Measurements from ENCODE around the gene PTGES2.

The PTGES2 gene

DNA sequence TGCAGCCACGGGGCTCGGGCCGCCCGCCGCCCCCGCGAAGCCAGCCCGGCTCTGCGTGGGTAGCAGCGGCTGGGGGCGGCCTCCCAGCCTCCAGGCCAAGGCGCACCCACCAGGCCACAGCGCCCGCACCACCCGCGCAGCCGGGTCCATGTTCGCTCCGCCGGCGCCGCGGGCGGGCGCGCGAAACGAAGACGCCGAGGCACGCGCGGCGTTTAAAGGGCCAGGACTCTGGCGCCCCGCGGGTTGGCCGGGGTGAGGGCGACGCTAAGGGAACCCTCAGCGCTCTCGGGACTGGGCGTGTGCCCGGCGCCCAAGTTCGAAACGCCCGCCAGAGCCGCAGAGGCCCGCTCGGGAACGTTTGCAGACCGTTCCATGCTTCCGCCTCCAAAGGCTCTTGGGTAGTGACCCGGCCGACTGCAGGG lies at the start of gene PTGES2:
TSS of gene PTGES2 (minus strand) at position 162 of the 422 bp plus-strand sequence. CDS start at position 150, 12 bp downstream.
- DNase-seq (ENCODE audit: low read depth in 3 of 3): peak; percentile 55 to 75 (median 56)

GRCh38 chr9:128175726-128176125 lies 48.2 kb upstream of the PTGES2 start:
- no peak for DNase-seq (ENCODE audit: low read depth in 3 of 3)

DNA sequence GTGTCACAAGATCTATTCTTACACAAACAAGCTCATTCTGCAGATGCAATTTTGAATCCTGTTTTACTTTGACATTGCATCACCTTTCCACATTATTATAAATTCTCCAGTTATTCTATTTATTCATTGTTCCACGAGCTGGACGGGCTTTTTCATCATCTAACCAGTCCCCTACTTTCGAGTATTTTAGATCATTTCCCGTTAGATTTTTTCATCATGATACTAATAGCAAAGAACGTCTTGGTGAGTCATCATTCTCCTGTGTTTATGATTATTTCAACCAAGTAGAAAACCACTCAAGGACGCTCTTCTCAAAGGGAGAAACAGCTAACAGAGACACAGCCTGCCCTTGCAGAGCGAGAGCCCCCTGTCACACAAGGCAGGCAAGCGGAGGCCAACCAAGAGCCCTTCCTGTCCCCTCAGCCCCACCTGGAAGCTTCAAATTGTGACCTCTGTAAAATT lies 47.6 kb upstream of the PTGES2 start:
- DNase-seq (ENCODE audit: low read depth in 3 of 3): no peak

GRCh38 chr9:128174062-128174461 lies 46.5 kb upstream of the PTGES2 start:
- no peak for DNase-seq (ENCODE audit: low read depth in 3 of 3)

- DNase-seq (ENCODE audit: low read depth in 3 of 3): no peak
These were observed 42.4 kb upstream of the PTGES2 start for GRCh38 chr9:128169925-128170324.

DNA sequence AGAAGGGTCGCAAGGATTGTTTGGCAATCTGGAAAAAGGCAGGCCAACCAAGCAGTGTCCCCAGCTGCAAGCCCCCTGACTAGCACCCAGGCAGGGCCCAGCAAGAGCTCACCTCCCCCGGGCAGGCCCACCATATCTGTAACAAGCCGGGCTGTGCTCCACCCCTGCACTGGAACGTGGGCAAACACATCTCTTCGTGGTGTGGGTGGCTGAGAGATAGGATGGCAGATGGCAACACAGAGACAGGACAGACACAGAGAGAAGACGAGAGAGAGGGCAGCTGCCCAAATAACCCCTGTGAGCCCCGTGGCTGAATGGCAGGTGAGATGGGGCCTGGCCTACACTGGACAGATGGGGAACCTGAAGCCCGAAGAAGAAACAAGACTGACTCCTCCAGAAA lies 42.0 kb upstream of the PTGES2 start:
- no peak for DNase-seq (ENCODE audit: low read depth in 3 of 3)

- no peak for DNase-seq (ENCODE audit: low read depth in 3 of 3)
These were observed 41.3 kb upstream of the PTGES2 start for GRCh38 chr9:128168731-128169308.

GRCh38 chr9:128167209-128167608 lies 39.7 kb upstream of the PTGES2 start:
- DNase-seq (ENCODE audit: low read depth in 3 of 3): no peak

GRCh38 chr9:128166169-128166568 lies 38.6 kb upstream of the PTGES2 start:
- DNase-seq (ENCODE audit: low read depth in 3 of 3): no peak

DNA sequence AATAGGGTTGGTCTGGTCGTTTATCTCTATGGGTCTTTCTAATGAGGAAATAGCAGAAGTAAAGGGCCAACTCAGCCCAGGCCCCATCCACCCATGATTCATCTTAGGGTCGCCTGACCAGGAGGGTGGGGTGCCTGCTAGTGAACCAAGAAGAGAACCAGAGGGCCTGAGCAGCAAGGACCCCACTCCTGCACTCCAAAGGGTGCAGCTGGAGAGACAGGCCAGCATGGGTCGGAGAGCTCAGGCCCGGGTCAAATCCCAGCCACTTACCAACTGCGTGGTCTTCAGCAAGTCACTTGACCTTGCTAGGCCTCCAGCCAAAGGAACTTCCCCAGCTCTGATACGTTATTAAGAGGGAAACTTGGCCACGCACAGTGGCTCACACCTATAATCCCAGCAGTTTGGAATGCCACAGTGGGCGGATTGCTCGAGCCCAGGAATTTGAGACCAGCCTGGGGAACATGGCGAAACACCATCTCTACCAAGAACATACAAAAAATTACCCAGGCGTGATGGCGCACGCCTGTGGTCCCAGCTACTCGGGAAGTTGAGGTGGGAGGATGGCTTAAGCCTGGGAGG lies 36.9 kb upstream of the PTGES2 start:
- no peak for DNase-seq (ENCODE audit: low read depth in 3 of 3)

- no peak for DNase-seq (ENCODE audit: low read depth in 3 of 3)
These were observed 36.2 kb upstream of the PTGES2 start for GRCh38 chr9:128163523-128164306.

- no peak for DNase-seq (ENCODE audit: low read depth in 3 of 3)
These were observed 35.5 kb upstream of the PTGES2 start for GRCh38 chr9:128163027-128163515.

DNA sequence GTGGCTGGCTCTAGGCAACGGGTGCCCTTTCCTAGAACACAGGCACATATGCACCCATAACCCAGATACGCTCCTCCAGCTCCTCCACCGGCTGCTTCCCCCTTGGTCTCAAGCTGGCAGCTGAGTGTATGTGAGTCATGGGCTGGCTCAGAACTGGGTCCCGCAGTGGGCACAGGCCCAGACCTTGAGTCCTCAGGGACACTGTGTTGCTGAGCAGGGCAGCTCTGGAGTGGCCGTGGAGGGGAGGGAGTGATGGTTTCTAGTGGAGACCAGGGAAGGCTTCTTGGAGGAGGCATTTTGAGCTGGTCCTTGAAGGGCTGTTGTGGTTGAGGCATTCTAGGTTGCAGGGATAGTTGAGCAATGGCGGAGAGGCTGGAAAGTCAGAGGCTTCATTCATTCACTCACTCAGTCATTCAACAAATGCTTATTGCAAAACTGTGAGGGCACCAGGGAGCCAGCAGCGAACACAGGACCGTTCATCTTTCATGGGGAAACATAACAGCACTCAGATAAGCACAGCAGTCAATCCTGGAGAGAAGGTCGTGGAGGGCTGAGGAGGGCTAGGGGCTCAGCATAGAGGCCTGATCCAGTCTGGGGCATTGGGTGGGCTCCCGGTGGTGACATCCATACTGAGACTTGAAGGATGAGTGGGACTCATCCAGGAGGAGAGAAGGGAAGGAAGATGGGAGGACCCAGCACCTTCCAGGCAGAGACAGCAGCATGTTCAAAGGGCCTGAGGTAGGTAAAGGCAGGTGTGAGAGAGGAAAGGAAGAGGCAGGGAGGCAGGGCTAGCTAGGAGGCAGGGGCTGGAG lies 34.9 kb upstream of the PTGES2 start:
- no peak for DNase-seq (ENCODE audit: low read depth in 3 of 3)

DNA sequence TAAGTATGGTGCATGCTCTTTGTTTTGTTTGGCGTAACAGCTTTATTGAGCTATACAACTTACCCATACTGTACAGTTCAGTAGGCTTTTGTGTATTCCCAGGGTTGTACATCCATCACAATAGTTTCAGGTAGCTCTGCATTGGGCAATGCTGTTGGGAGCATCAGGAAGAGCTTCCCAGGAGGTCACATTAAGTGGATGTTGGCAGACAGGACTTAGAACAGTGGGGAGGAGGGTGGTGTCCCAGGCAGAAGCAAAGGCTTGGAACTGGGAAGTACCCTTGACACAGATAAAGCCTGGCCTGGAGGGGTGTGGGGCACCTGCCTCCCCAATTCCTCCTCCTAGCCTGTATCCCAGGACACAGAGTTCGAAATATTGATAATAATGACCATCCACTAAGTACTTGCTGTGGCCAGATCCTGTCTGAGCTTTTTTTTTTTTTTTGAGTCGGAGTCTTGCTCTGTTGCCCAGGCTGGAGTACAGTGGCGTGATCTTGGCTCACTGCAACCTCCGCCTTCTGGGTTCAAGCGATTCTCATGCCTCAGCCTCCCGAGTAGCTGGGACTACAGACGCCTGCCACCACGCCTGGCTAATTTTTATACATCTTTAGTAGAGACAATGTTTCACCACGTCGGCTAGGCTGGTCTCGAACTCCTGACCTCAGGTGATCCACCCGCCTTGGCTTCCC lies 33.8 kb upstream of the PTGES2 start:
- DNase-seq (ENCODE audit: low read depth in 3 of 3): no peak

DNA sequence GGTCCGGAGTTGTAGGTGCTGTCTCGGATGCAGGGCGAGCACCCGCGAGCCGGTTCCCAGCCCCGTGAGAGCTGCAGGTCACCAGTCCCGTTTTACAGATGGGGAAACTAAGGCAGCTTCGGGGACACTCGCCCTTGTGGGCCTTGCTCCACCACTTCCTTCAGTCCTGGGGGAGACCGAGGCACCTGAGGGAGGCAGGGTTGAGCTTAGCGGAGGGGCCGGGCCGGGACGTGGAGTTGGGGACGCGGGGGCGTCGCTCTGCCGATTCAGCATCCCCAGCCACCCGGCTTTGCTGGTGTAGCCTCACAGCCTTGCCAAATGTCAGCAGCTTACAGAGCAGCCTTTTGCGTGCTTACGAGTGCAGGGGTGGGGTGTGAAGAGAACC lies 33.1 kb upstream of the PTGES2 start:
- DNase-seq (ENCODE audit: low read depth in 3 of 3): peak in 2 of 3 donors; percentile 33 to 53

GRCh38 chr9:128159784-128160602 lies 32.5 kb upstream of the PTGES2 start, which contains the start of gene BBLN:
Gene BBLN, plus strand, starts transcription at chr9:128160265. Its CDS starts 143 bp downstream, at chr9:128160408.
- DNase-seq (ENCODE audit: low read depth in 3 of 3): peak; percentile 88 to 97 (median 89)

GRCh38 chr9:128159522-128159783 lies 31.9 kb upstream of the PTGES2 start:
- peak in 2 of 3 donors; percentile 21 to 37 for DNase-seq (ENCODE audit: low read depth in 3 of 3)

- no peak for DNase-seq (ENCODE audit: low read depth in 3 of 3)
These were observed 28.4 kb upstream of the PTGES2 start for GRCh38 chr9:128155736-128156500.

DNA sequence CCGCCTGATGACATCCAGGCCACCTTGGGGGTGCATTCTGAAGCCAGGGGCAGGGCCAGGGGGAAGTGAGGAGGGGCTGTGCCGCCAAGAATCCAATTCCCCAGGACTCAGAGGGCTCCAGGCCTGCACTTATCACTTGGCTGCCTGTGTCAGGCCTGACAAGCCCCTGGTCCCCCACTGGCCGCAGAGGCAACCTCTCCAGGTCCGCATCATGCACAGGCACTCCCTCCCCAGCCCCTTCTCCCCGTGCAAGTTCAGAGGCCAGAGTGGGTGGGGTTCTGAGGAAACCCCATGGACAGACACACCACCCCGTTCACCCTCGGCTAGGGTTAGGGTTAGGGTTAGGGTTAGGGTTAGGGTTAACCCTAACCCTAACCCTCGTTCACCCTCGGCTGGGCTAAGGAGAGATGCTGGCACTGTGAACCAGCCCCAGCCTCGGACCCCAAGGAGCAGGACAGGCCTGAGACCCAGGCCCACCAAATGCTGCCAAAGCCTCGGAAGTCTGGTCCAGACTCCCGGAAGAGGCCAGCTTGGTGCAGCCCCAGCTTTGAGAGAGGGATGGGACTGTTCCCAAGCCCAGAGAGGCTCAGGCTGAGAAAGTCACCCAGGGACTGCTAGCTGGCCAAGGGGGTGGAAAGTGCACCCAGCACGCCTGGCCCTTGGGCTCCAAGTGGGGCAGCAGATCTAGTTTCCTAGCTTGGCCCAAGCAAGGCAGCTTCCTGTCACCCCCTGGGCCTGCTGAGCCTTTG lies 26.6 kb upstream of the PTGES2 start:
- no peak for DNase-seq (ENCODE audit: low read depth in 3 of 3)

All from stimulated activated CD4-positive, alpha-beta T cell treated with anti-CD3 and anti-CD28 coated beads, TNF-alpha, amount 100 ng/mL, for 48 hours (primary cell).